GM18873 (cell line): ENCODE measurements around the gene OSBPL5.
"Not testable (repeated sequence)": the region's sequence is repeated elsewhere in the genome, so short reads cannot be mapped to it uniquely, and the experiment has no call there.

Source experiments
- ATAC-seq: cut with Tn5 transposase; IDR thresholded peaks from one replicate; pipeline ENCODE4 v1.9.1; 2021; ENCODE audit warnings: mild to moderate bottlenecking, moderate library complexity, moderate number of reproducible peaks; ENCODE audit not compliant: unreplicated experiment, low FRiP score

OSBPL5 gene

DNA sequence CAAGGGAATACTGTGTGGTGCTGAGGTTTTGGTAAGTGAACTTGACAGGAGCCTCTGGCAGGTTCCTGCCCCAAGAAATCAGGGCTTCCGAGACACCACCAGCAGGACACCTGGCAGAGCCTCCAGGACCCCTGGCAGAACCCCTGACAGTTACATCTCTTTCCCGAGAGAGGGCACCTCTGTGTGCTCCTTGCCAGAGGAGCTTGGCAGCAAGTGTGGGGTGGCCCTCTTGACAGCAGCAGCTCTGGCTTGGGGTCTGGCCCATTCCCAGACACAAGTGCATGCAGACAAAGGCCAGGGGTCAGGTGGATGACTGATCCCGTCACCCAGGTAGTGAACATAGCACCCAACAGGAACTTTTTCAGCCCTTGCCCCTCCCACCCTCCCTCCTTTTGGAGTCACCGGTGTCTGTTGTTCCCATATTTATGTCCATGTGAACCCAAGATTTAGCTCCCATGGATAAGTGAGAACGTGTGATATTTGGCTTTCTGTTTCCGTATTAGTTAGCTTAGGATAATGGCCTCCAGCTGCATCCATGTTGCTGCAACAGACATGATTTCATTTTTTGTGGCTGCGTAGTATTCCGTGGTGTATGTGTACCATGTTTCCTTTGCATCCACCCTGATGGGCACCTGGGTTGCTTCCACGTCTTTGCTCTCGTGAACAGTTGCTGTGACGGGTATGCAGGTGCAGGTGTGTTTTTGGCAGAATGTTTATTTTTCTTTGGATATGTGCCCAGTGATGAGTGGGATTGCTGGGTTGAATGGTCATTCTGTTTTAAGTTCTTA, 21.2 kb upstream of the OSBPL5 start:
- ATAC-seq = no peak

DNA sequence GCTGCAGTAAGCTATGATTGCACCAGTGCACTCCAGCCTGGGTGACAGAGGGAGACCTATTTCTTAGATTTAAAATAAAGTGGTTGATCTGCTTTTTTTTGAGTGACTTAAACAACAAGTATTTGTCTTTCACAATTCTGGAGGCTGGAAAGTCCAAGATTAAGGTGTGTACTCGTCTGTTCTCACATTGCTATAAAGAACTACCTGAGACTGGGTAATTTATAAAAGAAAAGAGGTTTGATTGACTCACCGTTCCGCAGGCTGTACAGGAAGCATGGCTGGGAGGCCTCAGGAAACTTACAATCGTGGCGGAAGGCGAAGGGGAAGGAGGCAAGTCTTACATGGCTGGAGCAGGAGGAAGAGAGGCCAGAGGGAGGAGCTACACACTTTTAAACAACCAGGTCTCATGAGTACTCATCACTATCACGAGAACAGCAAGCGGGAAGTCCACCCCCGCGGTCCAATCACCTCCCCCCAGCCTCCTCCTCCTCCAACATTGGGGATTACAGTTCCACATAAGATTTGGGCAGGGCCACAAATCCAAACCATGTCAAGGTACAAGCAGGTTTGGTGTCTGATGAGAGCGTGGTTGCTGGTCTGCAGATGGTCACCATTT, 19.7 kb upstream of the OSBPL5 start:
- no peak for ATAC-seq

DNA sequence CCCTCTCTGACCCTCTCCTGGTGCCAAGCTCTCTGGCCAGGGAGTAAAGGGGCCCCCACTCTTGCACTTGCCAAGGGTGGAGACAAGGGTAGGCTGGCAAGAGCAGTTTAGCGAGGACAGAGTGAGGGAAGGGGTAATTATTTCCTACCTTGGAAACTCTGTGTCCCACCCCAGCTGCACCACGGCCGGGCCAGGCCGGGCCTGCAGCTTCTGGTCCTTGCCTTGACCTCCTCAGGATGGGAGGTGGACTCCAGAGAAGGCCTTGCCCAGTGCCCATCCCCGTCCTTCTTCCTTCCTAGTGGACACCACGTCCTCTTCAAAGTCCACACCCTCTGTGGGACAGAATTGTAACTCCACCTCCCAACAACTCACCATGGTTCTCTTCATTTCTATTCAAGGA, 18.4 kb upstream of the OSBPL5 start:
- no peak for ATAC-seq

DNA sequence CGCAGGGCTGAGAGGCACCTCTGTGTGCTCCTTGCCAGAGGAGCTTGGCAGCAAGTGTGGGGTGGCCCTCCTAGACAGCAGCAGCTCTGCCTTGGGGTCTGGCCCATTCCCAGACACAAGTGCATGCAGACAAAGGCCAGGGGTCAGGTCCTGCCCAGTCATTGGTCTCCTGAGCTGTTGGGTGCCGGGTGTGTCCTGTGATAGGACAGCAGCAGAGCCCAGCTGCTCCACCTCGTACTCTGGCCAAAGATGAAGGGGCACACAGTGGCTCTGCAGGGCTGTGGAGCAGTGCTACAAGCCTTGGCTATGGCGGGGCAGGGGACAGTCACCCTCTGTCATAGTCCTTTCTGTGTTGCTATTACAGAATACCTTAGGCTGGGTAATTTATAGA, 17.3 kb upstream of the OSBPL5 start:
- ATAC-seq = no peak

DNA sequence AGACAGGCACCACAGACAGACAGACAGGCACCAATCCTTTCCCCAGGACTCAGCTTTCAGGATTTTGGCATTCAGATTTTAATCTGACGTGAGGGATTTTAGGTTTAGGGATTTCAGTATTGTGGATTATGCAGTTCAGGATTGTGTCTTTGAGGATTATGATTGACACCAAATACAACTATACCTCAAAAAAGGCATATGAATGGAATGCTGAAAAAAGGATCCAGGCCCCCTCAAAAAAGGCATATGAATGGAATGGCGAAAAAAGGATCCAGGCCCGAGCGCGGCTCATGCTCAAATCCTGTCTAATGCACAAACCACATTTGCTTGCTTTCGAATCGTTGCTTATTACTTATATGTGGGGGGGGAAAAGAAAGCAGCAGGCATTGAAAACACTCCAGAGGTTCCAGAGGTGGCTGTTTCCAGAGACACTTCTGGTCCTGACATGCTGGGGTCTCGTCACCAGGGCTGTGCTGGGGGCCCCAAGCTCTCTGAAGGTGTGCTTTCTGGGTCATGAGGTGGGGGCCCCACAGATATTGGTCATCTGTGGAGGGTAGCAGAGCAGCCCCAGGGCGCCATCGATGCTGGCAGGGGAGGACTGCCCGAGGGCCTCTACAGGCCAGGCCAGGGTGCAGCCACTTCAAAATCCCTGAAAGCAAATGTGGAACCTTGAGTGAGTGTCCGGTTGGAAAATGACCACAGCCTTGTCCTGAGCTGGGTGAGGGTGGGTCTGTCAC, 16.8 kb upstream of the OSBPL5 start:
- ATAC-seq = no peak

DNA sequence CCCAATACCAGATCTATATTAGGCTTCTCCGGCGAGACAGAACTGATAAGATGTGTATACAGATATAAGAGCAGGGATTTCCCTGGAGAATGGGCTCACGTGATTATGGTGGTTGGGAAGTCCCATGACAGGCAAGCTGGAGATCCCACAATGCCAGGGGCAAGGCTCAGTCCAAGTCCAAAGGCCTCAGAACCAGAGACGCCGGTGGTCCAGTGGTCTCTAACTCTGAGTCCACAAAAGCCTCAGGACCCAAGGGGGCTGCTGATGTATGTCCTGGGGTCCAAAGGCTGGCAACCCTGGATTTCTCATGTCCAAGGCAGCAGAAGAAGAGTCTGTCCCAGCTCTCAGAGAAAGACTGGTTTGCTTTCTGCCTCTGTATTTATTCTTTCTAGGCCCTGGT, 15.8 kb upstream of the OSBPL5 start:
- ATAC-seq = no peak

DNA sequence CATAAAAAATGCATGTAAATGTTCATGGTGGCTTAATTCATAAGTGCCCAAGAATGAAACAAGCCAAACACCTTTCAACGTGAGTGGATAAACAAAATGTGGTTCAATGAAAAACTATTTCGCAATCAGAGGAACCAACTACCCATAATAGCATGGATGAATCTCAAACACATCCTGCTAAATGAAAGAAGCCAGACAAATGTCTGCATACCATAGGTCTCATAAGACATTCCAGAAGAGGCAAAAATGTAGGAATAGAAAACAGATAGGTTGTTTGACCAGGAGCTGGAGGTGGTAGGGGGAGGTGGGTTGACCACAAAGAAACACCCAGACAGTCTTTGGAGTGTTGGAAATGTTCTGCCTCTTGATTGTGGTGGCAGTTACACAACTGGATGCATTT, 13.2 kb upstream of the OSBPL5 start:
- no peak for ATAC-seq

DNA sequence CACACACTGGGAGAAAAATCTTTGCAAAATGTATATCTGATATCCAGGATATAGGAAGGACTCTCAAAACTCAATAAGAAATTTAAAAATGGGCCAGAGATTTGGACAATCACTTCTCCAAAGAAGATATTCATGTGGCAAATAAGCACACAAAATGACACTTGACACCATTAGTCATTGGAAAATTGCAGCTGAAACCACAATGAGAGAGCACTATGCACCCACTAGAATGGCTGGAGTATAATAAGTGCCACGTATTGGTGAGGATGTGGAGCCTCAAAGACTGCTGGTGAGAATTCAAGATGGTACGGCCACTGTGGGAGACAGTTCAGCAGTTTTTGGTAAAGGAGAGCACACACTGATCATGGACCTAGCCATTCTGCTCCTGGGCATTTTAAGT, 12.8 kb upstream of the OSBPL5 start:
- ATAC-seq = no peak

DNA sequence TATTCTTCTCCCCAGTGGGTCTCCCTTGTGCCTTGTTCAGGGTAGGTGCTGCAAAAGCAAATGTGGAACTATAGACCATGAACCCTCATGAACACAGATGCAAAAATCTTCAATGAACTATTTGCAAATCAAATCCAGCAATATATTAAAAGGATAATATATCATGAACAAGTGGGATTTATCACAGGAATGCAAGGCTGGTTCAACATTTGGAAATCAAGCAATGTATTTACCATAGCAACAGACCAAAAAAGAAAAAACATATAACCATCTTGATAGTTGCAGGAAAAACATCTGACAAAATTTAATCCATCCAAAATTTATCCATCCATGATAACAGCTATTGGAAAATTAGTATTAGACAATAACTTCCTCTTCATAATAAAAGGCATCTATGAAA, 11.4 kb upstream of the OSBPL5 start:
- ATAC-seq = no peak

DNA sequence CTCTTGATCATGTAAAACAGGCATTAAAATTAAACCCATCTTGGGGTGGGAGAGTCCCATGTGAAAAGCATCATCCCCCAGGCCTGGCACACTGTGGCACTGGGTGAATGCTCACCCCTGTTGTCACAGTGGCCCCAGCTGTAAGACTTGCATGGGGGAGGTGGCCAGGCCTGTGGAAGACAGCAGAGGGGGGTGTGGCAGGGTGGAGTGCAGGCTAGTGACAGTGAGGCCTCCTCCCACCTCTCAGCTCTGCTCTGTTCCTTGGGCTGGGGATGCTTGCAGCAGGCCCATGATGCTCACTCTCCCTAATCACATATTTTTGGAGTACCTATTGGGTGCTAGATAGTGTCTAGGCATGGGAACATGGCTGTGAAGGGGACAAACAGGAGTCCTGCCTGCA, 10.1 kb upstream of the OSBPL5 start:
- no peak for ATAC-seq

DNA sequence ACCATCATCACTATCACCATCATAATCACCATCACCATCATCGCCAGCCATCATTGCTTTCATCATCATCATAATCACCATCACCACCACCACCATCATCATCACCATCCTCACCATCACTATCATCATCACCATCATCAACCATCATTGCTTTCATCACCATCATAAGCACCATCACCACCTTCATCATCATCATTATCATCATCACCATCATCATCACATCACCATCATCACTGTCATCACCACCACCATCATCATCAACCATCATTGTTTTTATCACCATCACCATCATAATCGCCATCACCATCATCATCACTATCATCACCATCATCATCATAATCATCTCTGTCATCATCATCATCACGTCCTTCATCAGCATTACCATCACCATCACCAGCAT, 9.3 kb upstream of the OSBPL5 start:
- ATAC-seq = no peak

DNA sequence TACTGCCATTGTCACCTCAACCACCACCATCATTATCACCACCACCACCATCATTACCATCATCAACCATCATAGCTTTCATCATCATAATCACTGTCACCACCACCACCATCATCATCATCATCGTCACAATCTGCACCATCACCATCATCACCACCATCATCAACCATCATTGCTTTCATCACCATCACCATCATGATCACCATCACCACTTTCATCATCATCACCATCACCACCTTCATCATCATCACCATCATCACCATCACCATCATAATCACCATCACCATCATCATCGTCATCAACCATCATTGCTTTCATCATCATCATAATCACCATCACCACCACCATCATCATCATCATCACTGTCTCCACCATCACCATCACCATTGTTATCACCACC, 8.7 kb upstream of the OSBPL5 start:
- no peak for ATAC-seq

DNA sequence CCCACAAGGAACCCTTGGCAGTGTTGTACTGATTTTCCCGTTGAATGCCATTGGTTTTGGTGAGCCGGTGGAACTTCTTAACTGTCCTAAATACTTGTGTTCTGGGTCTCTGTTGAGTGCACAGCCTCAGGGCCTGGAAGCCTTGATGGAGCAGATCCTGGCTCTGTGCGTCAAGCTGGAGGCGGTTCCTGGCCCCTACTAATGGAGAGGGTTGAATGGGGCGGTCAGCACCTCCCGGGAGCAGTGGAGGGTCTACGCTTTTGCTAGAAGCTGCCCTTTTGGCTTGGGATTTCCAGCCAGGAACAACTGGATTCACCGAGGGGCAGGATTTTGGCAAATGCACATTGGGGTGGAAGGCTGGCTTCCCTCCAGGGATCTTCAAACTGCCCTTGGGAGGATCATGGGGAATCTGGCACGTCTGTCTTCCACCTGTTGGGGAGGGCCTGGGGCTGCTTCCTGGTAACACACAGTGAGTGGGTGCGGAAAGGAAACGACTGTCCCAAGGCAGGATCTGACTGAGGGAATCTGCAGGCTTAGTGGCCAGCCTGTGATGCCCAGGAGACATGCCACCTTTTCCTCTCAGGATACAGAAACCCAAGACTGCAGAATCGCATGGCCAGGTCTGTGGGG, 6.9 kb upstream of the OSBPL5 start:
- ATAC-seq = no peak

DNA sequence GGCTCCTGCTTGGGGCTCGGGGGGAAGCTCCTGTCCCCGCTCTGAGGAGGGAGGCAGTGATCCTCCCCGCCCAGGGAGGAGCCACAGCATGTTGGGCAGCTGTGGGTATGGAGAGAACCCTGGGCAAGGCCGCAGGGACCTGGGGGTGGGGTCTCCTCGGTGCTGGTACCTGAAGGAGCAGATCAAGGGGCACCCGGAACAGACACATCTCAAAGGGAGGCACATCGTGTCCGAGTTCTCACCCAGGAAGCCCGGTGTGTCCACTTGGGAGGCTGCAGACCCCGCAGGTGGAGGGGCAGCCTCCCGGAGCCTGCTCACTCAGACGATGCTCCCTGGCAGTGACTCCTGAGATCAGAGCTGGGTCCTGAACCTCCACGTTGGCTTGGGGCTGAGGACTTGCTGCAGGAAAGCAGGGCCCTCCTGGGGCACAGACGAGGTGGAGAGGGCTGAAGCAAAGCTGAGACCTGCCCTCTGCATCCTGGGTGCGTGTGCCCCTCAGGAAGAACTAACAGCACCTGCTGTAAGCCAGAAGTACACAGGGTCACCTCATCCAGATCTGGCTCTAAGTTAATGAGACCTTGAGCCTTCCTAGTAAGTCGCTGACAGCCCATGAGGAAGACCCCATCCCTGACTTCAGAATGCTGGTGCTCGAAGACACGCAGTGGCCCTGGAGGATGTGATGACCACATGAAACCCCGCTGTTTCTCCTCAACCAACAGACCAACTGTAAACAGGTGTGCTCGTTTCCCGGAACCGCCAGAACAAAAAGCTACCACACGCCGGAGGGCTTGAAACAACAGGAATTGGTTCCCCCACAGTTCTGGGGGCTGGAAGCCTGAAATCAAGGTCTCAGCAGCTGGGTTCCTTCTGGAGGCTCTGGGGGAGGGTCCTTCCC, 5.9 kb upstream of the OSBPL5 start:
- ATAC-seq = no peak

DNA sequence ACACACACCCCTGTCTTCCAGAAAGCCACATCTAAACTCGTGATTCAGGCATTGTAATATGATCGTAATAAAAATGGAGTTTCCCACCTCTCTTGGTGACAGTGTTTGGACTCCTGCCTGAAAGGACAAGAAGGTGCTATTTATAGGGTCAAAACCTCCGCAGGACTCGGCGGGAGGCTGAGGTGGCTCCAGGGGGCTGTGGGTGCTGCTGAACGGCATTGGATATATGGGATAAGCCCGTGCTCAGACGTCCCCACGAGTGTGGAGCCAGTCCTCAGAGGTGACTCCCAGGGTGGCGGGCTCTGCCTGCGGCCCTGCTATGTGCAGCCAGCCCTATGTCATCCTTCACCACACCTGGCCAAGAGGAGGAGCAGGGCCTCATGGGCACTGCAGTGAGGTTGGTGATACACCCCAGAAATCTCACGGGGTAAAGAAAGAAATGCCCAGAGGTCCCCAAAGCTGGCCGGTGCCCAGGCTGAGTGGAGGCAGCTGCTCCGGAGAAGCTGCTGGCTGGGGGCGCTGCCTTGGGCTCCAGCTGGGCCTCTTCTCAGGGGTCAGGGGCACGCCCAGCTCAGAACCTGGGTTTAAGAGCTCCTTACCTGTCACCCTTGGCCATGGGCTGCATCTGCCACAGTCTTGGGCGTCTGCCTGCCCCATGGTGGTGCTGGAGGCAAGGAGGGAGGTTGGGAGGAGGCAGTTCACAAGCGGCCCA, 5.1 kb upstream of the OSBPL5 start:
- ATAC-seq = no peak

DNA sequence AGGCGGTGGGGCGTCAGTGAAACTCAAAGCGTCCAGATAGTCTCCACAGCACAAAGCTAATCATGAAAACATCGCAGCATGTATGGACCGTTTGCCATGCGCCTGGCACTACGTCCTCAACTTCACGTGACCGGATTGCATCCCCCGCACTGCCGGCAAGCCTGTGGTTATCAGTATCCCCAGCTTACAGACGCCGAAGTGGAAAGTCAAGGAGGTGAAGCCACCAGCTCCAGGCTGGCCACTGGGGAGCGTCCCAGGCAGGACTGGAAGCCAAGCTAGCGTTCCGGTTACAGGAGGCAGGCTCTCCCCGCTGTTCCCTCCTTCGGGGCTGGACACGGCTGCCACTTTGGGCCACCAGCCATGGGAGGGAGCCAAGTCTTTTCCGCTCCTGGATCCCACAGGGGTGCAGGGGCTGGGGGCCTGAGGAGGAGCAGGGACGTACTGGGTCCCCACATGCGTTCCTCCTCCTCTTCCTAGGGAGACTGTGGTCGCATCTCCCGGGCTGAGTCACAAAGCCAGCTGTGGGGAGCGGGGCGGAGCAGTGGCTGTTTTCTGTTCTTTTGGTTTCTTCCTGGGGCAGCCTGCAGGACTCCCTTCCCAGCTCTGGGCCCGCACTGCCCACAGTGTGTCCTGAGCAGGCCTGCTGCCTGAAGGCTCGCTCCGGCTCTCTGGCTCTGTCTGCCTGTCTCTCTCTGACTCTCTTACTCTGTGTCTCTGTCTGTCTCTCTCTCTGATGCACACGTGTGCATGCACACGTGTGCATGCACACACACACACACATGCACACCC, 4.3 kb upstream of the OSBPL5 start:
- no peak for ATAC-seq

DNA sequence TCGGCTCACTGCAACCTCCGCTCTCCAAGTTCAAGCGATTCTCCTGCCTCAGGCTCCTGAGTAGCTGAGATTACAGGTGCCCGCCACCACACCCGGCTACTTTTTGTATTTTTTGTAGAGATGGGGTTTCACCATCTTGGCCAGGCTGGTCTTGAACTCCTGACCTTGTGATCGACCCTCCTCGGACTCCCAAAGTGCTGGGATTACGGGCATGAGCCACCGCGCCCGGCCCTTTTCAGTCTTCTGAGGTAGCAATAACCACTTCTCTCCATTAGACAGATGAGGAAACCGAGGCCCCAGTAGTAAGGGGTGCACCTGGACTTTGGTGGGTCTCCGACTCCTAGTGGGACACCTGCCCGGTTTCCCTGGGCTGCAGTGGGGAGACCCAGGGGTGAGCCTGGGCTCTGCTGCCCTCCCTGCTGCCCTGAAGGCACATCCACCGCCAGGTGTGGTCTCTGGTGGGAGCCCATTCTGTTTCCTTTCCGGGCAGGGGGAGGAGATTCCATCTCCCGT, 3.7 kb upstream of the OSBPL5 start:
- ATAC-seq = not testable (repeated sequence)
